ENCODE data around the gene SLC26A4. TPM values are rescaled to one million over a fixed set of nuclear protein-coding genes. Genes with fewer than 3 reads are reported as not detected.

SLC26A4 gene
- total RNA-seq, 1 experiment from 2014 or later = not detected

DNA sequence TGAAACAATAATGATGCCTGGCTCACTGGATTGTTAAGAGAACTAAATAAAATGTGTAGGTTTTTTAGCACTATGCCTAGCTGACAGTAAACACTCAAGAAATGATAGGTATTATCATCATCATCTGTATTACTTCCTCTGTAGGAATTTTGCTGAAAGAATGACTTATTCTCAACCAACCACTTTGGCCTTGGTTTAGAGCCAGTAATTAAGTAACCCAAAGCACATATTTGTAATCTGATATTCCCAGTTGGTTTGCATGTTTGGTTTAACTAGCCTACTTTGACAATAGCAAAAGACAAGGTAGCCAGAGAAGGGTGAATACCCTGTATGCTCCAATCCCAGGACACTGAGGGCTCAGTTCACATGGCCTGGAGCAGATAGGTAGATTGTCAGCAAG, 46.2 kb upstream of the SLC26A4 start:
- Mint-ChIP-seq H3K27me3 (ENCODE audit: insufficient read depth, unreplicated experiment) (no peaks in the 10 kb centered on the region), H3K9me3 (ENCODE audit: unreplicated experiment) (no peaks in the 10 kb centered on the region), H3K4me3 (ENCODE audit: unreplicated experiment) (no peak overlapping the region), H3K36me3 (ENCODE audit: insufficient read depth, unreplicated experiment) (no peaks in the 10 kb centered on the region), H3K27ac (ENCODE audit: unreplicated experiment) (no peak overlapping the region), H3K4me1 (ENCODE audit: low read depth, unreplicated experiment) (no peaks in the 10 kb centered on the region)
- CTCF ChIA-PET = no interaction called here
- H3K9me3 ChIP-seq = no peaks in the 10 kb centered on the region
- no peaks in the 10 kb centered on the region for H3K36me3 ChIP-seq (ENCODE audit: control insufficient read depth, insufficient read depth, low read length)
- intact Hi-C loops (cut with micrococcal nuclease; ENCODE audit: unreplicated experiment) = no loop called here
- TF ChIP-seq, protein P1, sequence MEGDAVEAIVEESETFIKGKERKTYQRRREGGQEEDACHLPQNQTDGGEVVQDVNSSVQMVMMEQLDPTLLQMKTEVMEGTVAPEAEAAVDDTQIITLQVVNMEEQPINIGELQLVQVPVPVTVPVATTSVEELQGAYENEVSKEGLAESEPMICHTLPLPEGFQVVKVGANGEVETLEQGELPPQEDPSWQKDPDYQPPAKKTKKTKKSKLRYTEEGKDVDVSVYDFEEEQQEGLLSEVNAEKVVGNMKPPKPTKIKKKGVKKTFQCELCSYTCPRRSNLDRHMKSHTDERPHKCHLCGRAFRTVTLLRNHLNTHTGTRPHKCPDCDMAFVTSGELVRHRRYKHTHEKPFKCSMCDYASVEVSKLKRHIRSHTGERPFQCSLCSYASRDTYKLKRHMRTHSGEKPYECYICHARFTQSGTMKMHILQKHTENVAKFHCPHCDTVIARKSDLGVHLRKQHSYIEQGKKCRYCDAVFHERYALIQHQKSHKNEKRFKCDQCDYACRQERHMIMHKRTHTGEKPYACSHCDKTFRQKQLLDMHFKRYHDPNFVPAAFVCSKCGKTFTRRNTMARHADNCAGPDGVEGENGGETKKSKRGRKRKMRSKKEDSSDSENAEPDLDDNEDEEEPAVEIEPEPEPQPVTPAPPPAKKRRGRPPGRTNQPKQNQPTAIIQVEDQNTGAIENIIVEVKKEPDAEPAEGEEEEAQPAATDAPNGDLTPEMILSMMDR (IDR thresholded peaks at IDR 0.05; ENCODE audit: insufficient read depth in 1 of 2, low read depth in 1 of 2, low read length in 1 of 2, severe bottlenecking in 1 of 2, unreplicated experiment in 1 of 2) = no peak
- H3K27me3 ChIP-seq (replicated peaks; ENCODE audit: control insufficient read depth, insufficient read depth, low read length) = no peaks in the 10 kb centered on the region
- no peak for DNase-seq
- no TSS peak for BruUV-seq (replicated peaks)
- POLR2A ChIA-PET = no interaction called here
- H3K4me3 ChIP-seq (ENCODE audit: low read depth, low read length) = no peak overlapping the region
- no peaks in the 10 kb centered on the region for H3K4me1 ChIP-seq

DNA sequence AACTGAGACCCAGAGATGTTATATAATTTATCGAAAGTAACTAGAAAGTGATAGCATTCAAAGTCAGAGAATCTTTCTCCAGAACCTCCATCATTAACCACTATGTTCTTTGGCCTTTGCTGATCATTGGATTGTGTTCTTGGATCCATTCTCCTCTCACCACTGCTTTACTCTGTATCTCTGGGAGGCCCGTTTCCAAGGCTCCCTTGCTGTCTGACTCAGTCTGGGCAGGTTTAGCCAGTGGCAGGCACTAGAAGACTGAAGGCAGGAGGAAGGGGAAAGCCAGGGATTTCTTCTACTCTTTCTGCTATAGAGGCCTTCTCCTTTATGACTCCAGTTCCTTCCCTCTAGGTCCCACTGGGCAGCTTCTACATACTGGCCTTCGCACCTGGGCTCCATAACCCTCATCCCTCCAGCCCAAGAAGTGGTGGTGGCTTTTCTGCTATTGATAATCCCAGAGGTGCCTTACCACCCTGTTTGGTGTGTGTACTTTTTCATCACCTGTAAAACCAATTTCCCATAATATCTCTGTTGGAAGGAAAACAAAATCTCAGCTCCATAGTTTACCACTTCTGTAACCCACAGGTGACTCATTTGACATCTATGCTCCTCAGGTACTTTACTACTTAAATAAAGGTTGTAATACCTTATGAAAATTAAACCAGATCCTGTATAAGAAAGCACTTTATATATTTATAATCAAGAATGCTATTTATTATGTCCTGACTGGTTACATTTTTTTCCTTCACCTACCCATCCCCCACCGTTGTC, 44.5 kb upstream of the SLC26A4 start:
- Histone ChIP-seq H3K4me1 (no peaks in the 10 kb centered on the region), H3K27me3 (replicated peaks; ENCODE audit: control insufficient read depth, insufficient read depth, low read length) (no peaks in the 10 kb centered on the region), H3K36me3 (ENCODE audit: control insufficient read depth, insufficient read depth, low read length) (no peaks in the 10 kb centered on the region), H3K4me3 (ENCODE audit: low read depth, low read length) (no peak overlapping the region), H3K9me3 (no peaks in the 10 kb centered on the region)
- intact Hi-C loops (cut with micrococcal nuclease; ENCODE audit: unreplicated experiment) = no loop called here
- BruUV-seq (replicated peaks) = no TSS peak
- TF ChIP-seq, protein P1 (IDR thresholded peaks at IDR 0.05; ENCODE audit: insufficient read depth in 1 of 2, low read depth in 1 of 2, low read length in 1 of 2, severe bottlenecking in 1 of 2, unreplicated experiment in 1 of 2) = no peak
- Mint-ChIP-seq H3K27me3 (ENCODE audit: insufficient read depth, unreplicated experiment) (no peaks in the 10 kb centered on the region), H3K9me3 (ENCODE audit: unreplicated experiment) (no peaks in the 10 kb centered on the region), H3K4me3 (ENCODE audit: unreplicated experiment) (no peak overlapping the region), H3K4me1 (ENCODE audit: low read depth, unreplicated experiment) (no peaks in the 10 kb centered on the region), H3K36me3 (ENCODE audit: insufficient read depth, unreplicated experiment) (no peaks in the 10 kb centered on the region), H3K27ac (ENCODE audit: unreplicated experiment) (no peak overlapping the region)
- ChIA-PET POLR2A (no interaction called here), CTCF (interaction anchor here (0.6 kb wide), 1 partner anchor 8 kb away, joined by 3 read pairs; no protein-coding TSS in a partner anchor)
- no peak for DNase-seq

DNA sequence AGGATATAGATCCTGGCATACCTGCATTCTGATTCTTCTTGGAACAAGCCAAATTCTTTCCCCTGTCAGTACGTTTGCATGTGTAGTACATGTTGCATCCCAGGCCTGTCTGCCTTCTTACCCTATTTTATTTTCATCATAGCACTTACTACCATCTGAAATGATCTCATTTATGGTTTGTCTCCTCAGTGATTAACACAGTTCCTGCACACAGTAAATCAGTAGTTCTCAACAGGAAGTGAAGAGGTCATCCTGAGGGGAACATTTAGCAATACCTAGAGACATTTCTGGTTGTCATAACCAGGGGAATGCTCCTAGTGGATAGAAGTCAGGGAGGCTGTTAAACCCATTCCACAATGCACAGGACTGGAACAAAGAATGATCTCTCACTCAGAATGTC, 38.2 kb upstream of the SLC26A4 start:
- H3K4me1 ChIP-seq = no peaks in the 10 kb centered on the region
- BruUV-seq (replicated peaks) = no TSS peak
- Mint-ChIP-seq H3K9me3 (ENCODE audit: unreplicated experiment) (peaks cover 8% of the 10 kb centered on the region), H3K36me3 (ENCODE audit: insufficient read depth, unreplicated experiment) (no peaks in the 10 kb centered on the region), H3K27me3 (ENCODE audit: insufficient read depth, unreplicated experiment) (no peaks in the 10 kb centered on the region), H3K4me1 (ENCODE audit: low read depth, unreplicated experiment) (no peaks in the 10 kb centered on the region), H3K4me3 (ENCODE audit: unreplicated experiment) (no peak overlapping the region), H3K27ac (ENCODE audit: unreplicated experiment) (no peak overlapping the region)
- no peaks in the 10 kb centered on the region for H3K27me3 ChIP-seq (replicated peaks; ENCODE audit: control insufficient read depth, insufficient read depth, low read length)
- no peak for DNase-seq
- TF ChIP-seq, protein P1 (IDR thresholded peaks at IDR 0.05; ENCODE audit: insufficient read depth in 1 of 2, low read depth in 1 of 2, low read length in 1 of 2, severe bottlenecking in 1 of 2, unreplicated experiment in 1 of 2) = no peak
- intact Hi-C loops (cut with micrococcal nuclease; ENCODE audit: unreplicated experiment) = no loop called here
- no peak overlapping the region for H3K4me3 ChIP-seq (ENCODE audit: low read depth, low read length)
- H3K9me3 ChIP-seq = no peaks in the 10 kb centered on the region
- H3K36me3 ChIP-seq (ENCODE audit: control insufficient read depth, insufficient read depth, low read length) = no peaks in the 10 kb centered on the region
- ChIA-PET POLR2A (no interaction called here), CTCF (no interaction called here)

Measured in Caco-2 (cell line).